Small intestine (tissue), 7 donors: ENCODE results near the gene ARHGAP30. TPM values are rescaled to one million over a fixed set of nuclear protein-coding genes. Genes with fewer than 3 reads are reported as not detected.
"Not testable (repeated sequence)": the region's sequence is repeated elsewhere in the genome, so short reads cannot be mapped to it uniquely, and the experiment has no call there.

Source experiments
- DNase-seq, 2 donors: peaks; one replicate each; pipeline versions ENCODE4 v3.0.0 to v3.0.0-alpha.2; 2013
- FAIRE-seq: peaks from 2 replicates; lab custom pipeline; 2012; peaks lifted over from hg19 to GRCh38; lab: Jason Lieb, UNC
- H3K27ac ChIP-seq, 3 donors: one replicate each; pipeline ENCODE4 v1.5.1; 2013; ENCODE audit warnings: low read length in 2 of 3, mild to moderate bottlenecking in 2 of 3, control low read depth in 1 of 3, inconsistent platforms in 1 of 3, low read depth in 1 of 3, moderate library complexity in 1 of 3
- H3K27me3 ChIP-seq, 3 donors: one replicate each; pipeline ENCODE4 v1.6.1; 2013; ENCODE audit warnings: low read length in 3 of 3, inconsistent platforms in 1 of 3; ENCODE audit not compliant: control insufficient read depth in 3 of 3, insufficient read depth in 3 of 3
- H3K36me3 ChIP-seq, 3 donors: one replicate each; pipeline ENCODE4 v1.6.1; 2013; ENCODE audit warnings: low read length in 3 of 3, inconsistent platforms in 1 of 3, low read depth in 1 of 3, mild to moderate bottlenecking in 1 of 3, moderate library complexity in 1 of 3; ENCODE audit not compliant: control insufficient read depth in 3 of 3, insufficient read depth in 2 of 3
- H3K4me1 ChIP-seq, 3 donors: one replicate each; pipeline ENCODE4 v1.6.1; 2013; ENCODE audit warnings: low read length in 2 of 3, inconsistent platforms in 1 of 3, low read depth in 1 of 3, mild to moderate bottlenecking in 1 of 3, moderate library complexity in 1 of 3; ENCODE audit not compliant: control insufficient read depth in 3 of 3, insufficient read depth in 2 of 3
- H3K4me3 ChIP-seq, 3 donors: one replicate each; pipeline ENCODE4 v1.5.1; 2013; ENCODE audit warnings: low read length in 3 of 3, control low read depth in 1 of 3, inconsistent platforms in 1 of 3, low read depth in 1 of 3, mild to moderate bottlenecking in 1 of 3, moderate library complexity in 1 of 3
- H3K9me3 ChIP-seq, 2 donors: one replicate each; pipeline ENCODE4 v1.6.1; 2013; ENCODE audit warnings: low read depth in 1 of 2, low read length in 1 of 2; ENCODE audit not compliant: control insufficient read depth in 2 of 2, insufficient read depth in 1 of 2
- WGBS, 3 donors: extraction: QIAGEN DNeasy Blood & Tissue Kit; methylation state at CpG; one replicate each; pipeline ENCODE4 v1.1.7; 2013; 5-methylcytosine and 5-hydroxymethylcytosine counted together
- polyA plus RNA-seq, 4 donors: library from polyadenylated mRNA; stranded (reverse) in 3 of 4; unstranded in 1 of 4; fragments of 200-250 nt in 3 of 4; fragments of 120-200 nt in 1 of 4; gene quantifications; one replicate each; pipeline versions ENCODE4 v1.2.1 to v1.2.3, GENCODE V29; 2013
- donor health status: healthy with polysubstance abuse.
- donor health status: control.
- donor health status: control.
- donor health status: Bipolar disorder and iron deficiency.
- donor health status: healthy.

The ARHGAP30 gene
- polyA plus RNA-seq, 4 donors: 2.2 to 5.8 (median 5.2) TPM

- Histone ChIP-seq H3K27me3 (no peaks in the 10 kb centered on the region), H3K36me3 (peaks cover 3 to 38% (median 21%) of the 10 kb centered on the region in 3 donors), H3K9me3 (no peaks in the 10 kb centered on the region), H3K4me3 (peak overlapping the region; percentile 68 to 81 (median 69)), H3K27ac (peak overlapping the region; percentile 85 to 92 (median 89)), H3K4me1 (peaks cover 0 to 18% (median 2%) of the 10 kb centered on the region in 3 donors)
- no peak for FAIRE-seq
- DNase-seq: peak in 1 of 2 donors; percentile 37
- 19 to 49% (median 32%) methylated on average over 21 of the region's 21 CpGs for WGBS, 3 donors
Measured at GRCh38 chr1:161037661-161038522, 31.8 kb downstream of the ARHGAP30 start.

- Histone ChIP-seq H3K36me3 (no peaks in the 10 kb centered on the region), H3K4me3 (no peak overlapping the region), H3K4me1 (peaks cover 0 to 12% (median 2%) of the 10 kb centered on the region in 3 donors), H3K9me3 (no peaks in the 10 kb centered on the region), H3K27me3 (no peaks in the 10 kb centered on the region), H3K27ac (no peak overlapping the region)
- 92 to 96% (median 94%) methylated on average over 3 of the region's 3 CpGs for WGBS, 3 donors
- DNase-seq (no peak), FAIRE-seq (no peak)
Measured at GRCh38 chr1:161033751-161034150, 35.9 kb downstream of the ARHGAP30 start.

GRCh38 chr1:161032409-161032808 lies 37.3 kb downstream of the ARHGAP30 start:
- no peak for FAIRE-seq
- DNase-seq: no peak
- Histone ChIP-seq H3K27ac (no peak overlapping the region), H3K27me3 (no peaks in the 10 kb centered on the region), H3K9me3 (no peaks in the 10 kb centered on the region), H3K4me3 (no peak overlapping the region), H3K36me3 (no peaks in the 10 kb centered on the region), H3K4me1 (peaks cover 0 to 5% (median 0%) of the 10 kb centered on the region in 3 donors)
- WGBS, 3 donors: 82 to 100% (median 84%) methylated on average over 1 of the region's 1 CpG

GRCh38 chr1:161031874-161032273 lies 37.8 kb downstream of the ARHGAP30 start:
- WGBS, 3 donors: 73 to 86% (median 77%) methylated on average over 2 of the region's 2 CpGs
- H3K4me3 ChIP-seq: no peak overlapping the region

GRCh38 chr1:161029466-161029865 lies 40.2 kb downstream of the ARHGAP30 start:
- not testable (repeated sequence) for H3K27ac ChIP-seq, H3K27me3 ChIP-seq, FAIRE-seq, H3K9me3 ChIP-seq, H3K4me3 ChIP-seq, DNase-seq, H3K36me3 ChIP-seq, H3K4me1 ChIP-seq
- WGBS, 3 donors: 96 to 98% (median 97%) methylated on average over 21 to 32 of the region's 32 CpGs

More at GRCh38 chr1:161031874-161032273, 37.8 kb downstream of the ARHGAP30 start:
- Histone ChIP-seq H3K4me1 (no peaks in the 10 kb centered on the region), H3K36me3 (no peaks in the 10 kb centered on the region), H3K9me3 (no peaks in the 10 kb centered on the region), H3K27ac (no peak overlapping the region), H3K27me3 (no peaks in the 10 kb centered on the region)
- DNase-seq: no peak
- FAIRE-seq: no peak

- H3K4me1 ChIP-seq, DNase-seq, H3K27ac ChIP-seq, H3K4me3 ChIP-seq, H3K36me3 ChIP-seq, H3K27me3 ChIP-seq, H3K9me3 ChIP-seq, FAIRE-seq: not testable (repeated sequence)
- WGBS, 3 donors: 24 to 43% (median 29%) methylated on average over 1 of the region's 1 CpG
Measured at GRCh38 chr1:161026954-161027353, 42.7 kb downstream of the ARHGAP30 start.

- not testable (repeated sequence) for H3K27ac ChIP-seq, DNase-seq, FAIRE-seq, H3K36me3 ChIP-seq, H3K27me3 ChIP-seq, H3K4me3 ChIP-seq, H3K9me3 ChIP-seq
- WGBS, 3 donors: 82 to 88% (median 84%) methylated on average over 12 of the region's 12 CpGs
- H3K4me1 ChIP-seq: peaks cover 0 to 19% (median 6%) of the 10 kb centered on the region in 3 donors
Measured at GRCh38 chr1:161022432-161022831, 47.3 kb downstream of the ARHGAP30 start.

- H3K36me3 ChIP-seq: peaks cover 0 to 3% (median 0%) of the 10 kb centered on the region in 3 donors
- H3K4me1 ChIP-seq: peaks cover 0 to 19% (median 6%) of the 10 kb centered on the region in 3 donors
- WGBS, 3 donors: 67 to 80% (median 73%) methylated on average over 2 of the region's 2 CpGs
- FAIRE-seq (no peak), DNase-seq (no peak)
- peak overlapping the region in 2 of 3 donors; percentile 61 to 63 for H3K4me3 ChIP-seq
- H3K9me3 ChIP-seq: no peaks in the 10 kb centered on the region
- H3K27me3 ChIP-seq: peaks cover 0 to 3% (median 0%) of the 10 kb centered on the region in 3 donors
- peak overlapping the region; percentile 85 to 98 (median 87) for H3K27ac ChIP-seq
Measured at GRCh38 chr1:161021970-161022353, 47.7 kb downstream of the ARHGAP30 start.
